K562 (cell line): ENCODE data around the gene ERC2. TPM values are rescaled to one million over a fixed set of nuclear protein-coding genes. Genes with fewer than 3 reads are reported as not detected.

Source experiments
- CCAR2 ChIP-seq: fragments of 200-400 bp; formaldehyde crosslinking; IDR thresholded peaks from 2 replicates; pipeline ENCODE4 v1.6.1; 2017; ENCODE audit warnings: mild to moderate bottlenecking, low read depth, low read length
- SIN3A ChIP-seq, 2 experiments: fragments of 150-350 bp in 1 of 2; IDR thresholded peaks; 2 replicates each; pipeline ENCODE4 v1.6.1; 2011 to 2016; ENCODE audit warnings: borderline replicate concordance in 2 of 2, low read depth in 2 of 2, low read length in 2 of 2, mild to moderate bottlenecking in 2 of 2, moderate library complexity in 2 of 2; ENCODE audit not compliant: control insufficient read depth in 1 of 2
- SPI1 ChIP-seq: IDR thresholded peaks from 2 replicates; pipeline ENCODE4 v1.6.1; 2011; ENCODE audit warnings: low read depth, low read length, control low read depth, borderline replicate concordance
- ZNF324 ChIP-seq: fragments of 250-450 bp; sonication (Bioruptor Pico); IDR thresholded peaks from 2 replicates; pipeline ENCODE4 v1.4.0; 2020; ENCODE audit warnings: mild to moderate bottlenecking
- polyA plus RNA-seq, 8 experiments: library from polyadenylated mRNA; depleted of rRNA in 4 of 8; stranded (reverse) in 5 of 8; unstranded in 3 of 8; fragments of >200 nt; fragmentation: Nextera tagmentation in 2 of 8; fragmentation: Illumina TruSeq in 1 of 8; extraction: Ambion mirVana in 2 of 8; extraction: Trizol in 1 of 8; gene quantifications; 2 replicates each; pipeline versions ENCODE4 v1.2.1 to v1.2.3, GENCODE V29; 2011 to 2014; ENCODE audit warnings: inconsistent platforms in 1 of 8, missing spikeins in 1 of 8
- total RNA-seq, 7 experiments: library from RNA; depleted of rRNA in 6 of 7; stranded (reverse); fragments of >200 nt in 6 of 7; fragmentation: Illumina TruSeq in 2 of 7; extraction: Trizol in 2 of 7; gene quantifications; 2 replicates each; pipeline versions ENCODE4 v1.2.1 to v1.2.3, GENCODE V29; 2011 to 2021; ENCODE audit warnings: low replicate concordance in 1 of 7
- TF ChIP-seq, protein P1 (sequence below): fragments of 450-650 bp; IDR thresholded peaks from 2 replicates; pipeline ENCODE4 v1.6.1; 2016; ENCODE audit warnings: low read depth
- TF ChIP-seq, protein P2 (sequence below): fragments of 450-650 bp; formaldehyde crosslinking; IDR thresholded peaks from 2 replicates; pipeline ENCODE4 v1.4.0; 2022; ENCODE audit warnings: missing genetic modification characterization

ERC2 gene
- total and polyA plus RNA-seq, 9 of the 15 experiments (the other 6 are each of a cell fraction or from before 2014, with no cell fraction given), result 0.04 to 0.18 (median 0.07) TPM; not detected in 2

GRCh38 chr3:56456117-56456516 lies 12.2 kb downstream of the ERC2 start (continued):
- TF ChIP-seq, protein P1, sequence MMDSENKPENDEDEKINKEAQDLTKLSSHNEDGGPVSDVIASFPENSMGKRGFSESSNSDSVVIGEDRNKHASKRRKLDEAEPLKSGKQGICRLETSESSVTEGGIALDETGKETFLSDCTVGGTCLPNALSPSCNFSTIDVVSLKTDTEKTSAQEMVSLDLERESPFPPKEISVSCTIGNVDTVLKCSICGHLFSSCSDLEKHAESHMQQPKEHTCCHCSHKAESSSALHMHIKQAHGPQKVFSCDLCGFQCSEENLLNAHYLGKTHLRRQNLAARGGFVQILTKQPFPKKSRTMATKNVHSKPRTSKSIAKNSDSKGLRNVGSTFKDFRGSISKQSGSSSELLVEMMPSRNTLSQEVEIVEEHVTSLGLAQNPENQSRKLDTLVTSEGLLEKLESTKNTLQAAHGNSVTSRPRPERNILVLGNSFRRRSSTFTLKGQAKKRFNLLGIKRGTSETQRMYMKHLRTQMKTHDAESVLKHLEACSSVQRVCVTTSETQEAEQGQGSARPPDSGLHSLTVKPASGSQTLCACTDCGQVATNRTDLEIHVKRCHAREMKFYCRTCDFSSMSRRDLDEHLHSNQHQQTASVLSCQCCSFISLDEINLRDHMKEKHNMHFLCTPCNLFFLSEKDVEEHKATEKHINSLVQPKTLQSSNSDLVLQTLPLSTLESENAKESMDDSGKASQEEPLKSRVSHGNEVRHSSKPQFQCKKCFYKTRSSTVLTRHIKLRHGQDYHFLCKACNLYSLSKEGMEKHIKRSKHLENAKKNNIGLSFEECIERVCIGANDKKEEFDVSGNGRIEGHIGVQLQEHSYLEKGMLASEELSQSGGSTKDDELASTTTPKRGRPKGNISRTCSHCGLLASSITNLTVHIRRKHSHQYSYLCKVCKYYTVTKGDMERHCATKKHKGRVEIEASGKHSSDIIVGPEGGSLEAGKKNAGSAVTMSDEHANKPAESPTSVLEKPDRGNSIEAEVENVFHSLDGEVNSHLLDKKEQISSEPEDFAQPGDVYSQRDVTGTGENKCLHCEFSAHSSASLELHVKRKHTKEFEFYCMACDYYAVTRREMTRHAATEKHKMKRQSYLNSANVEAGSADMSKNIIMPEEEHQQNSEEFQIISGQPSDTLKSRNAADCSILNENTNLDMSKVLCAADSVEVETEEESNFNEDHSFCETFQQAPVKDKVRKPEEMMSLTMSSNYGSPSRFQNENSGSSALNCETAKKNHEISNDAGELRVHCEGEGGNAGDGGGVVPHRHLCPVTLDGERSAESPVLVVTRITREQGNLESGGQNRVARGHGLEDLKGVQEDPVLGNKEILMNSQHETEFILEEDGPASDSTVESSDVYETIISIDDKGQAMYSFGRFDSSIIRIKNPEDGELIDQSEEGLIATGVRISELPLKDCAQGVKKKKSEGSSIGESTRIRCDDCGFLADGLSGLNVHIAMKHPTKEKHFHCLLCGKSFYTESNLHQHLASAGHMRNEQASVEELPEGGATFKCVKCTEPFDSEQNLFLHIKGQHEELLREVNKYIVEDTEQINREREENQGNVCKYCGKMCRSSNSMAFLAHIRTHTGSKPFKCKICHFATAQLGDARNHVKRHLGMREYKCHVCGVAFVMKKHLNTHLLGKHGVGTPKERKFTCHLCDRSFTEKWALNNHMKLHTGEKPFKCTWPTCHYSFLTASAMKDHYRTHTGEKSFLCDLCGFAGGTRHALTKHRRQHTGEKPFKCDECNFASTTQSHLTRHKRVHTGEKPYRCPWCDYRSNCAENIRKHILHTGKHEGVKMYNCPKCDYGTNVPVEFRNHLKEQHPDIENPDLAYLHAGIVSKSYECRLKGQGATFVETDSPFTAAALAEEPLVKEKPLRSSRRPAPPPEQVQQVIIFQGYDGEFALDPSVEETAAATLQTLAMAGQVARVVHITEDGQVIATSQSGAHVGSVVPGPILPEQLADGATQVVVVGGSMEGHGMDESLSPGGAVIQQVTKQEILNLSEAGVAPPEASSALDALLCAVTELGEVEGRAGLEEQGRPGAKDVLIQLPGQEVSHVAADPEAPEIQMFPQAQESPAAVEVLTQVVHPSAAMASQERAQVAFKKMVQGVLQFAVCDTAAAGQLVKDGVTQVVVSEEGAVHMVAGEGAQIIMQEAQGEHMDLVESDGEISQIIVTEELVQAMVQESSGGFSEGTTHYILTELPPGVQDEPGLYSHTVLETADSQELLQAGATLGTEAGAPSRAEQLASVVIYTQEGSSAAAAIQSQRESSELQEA, result no peak
- TF ChIP-seq ZNF324 (CRISPR knock-in tag) (no peak), SIN3A (IDR thresholded peaks at IDR 0.05; ENCODE audit: borderline replicate concordance in 2 of 2, control insufficient read depth in 1 of 2, low read depth in 2 of 2, low read length in 2 of 2) (no peak), CCAR2 (no peak), SPI1 (no peak)
- TF ChIP-seq, protein P2, sequence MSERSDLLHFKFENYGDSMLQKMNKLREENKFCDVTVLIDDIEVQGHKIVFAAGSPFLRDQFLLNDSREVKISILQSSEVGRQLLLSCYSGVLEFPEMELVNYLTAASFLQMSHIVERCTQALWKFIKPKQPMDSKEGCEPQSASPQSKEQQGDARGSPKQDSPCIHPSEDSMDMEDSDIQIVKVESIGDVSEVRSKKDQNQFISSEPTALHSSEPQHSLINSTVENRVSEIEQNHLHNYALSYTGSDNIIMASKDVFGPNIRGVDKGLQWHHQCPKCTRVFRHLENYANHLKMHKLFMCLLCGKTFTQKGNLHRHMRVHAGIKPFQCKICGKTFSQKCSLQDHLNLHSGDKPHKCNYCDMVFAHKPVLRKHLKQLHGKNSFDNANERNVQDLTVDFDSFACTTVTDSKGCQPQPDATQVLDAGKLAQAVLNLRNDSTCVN (CRISPR knock-in tag), result no peak
